GM18951 (cell line): Measurements from ENCODE around the gene TMEM238.

Experiments used
- POLR2A ChIP-seq: IDR thresholded peaks from 4 replicates; pipeline ENCODE4 v1.6.1; 2011; ENCODE audit warnings: mild to moderate bottlenecking; ENCODE audit not compliant: insufficient read length, insufficient read depth; ENCODE audit errors: extremely low read depth
- in situ Hi-C: fragments of 300-500 bp; cut with MboI; formaldehyde crosslinking; loops from one replicate; pipeline ENCODE4 v1.12.0; 2022; ENCODE audit warnings: low sequenced_read_pairs, mixed read lengths, inconsistent platforms; ENCODE audit not compliant: unreplicated experiment

TMEM238 gene

DNA sequence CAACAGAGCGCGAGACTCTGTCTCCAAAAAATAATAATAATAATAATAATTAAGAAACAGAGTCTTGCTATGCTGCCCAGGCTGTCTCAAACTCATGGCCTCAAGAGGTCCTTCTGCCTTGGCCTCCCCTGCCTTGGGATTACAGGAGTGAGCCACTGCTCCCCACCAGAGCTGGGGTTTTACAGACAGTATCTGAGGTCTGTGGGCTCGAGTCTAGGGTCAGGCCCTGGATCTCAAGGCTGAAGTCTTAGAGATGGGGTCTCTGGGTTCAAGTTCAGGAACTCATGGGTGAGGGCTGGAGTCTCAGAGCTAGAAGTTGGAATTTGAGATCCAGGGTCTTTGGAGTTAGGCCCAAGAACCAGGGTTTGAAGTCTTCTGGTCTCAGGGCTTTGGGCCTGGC, 17.3 kb downstream of the TMEM238 start:
- no peak for TF ChIP-seq POLR2A
- in situ Hi-C loops: no loop called here

DNA sequence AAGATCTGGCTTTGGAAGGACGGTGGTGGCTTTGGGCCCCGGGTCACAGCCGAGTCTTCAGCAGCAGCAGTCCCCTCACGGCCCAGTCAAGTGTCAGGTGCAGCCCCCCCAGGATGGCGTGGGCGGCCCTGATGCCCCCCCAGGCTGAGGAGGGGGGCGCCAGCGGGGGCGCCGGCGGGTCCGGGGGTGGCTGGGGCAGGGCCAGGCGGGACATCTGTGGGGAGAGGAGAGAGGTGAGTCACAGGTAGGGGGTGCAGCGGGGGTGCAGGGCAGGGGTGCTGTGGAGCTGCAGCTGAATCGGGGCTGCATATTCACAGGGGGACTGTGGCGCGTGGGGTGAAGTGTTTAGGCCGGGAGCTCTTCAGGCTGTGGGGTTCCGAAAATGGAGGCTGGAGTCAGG, 18.1 kb downstream of the TMEM238 start:
- in situ Hi-C loops: no loop called here
- no peak for TF ChIP-seq POLR2A

DNA sequence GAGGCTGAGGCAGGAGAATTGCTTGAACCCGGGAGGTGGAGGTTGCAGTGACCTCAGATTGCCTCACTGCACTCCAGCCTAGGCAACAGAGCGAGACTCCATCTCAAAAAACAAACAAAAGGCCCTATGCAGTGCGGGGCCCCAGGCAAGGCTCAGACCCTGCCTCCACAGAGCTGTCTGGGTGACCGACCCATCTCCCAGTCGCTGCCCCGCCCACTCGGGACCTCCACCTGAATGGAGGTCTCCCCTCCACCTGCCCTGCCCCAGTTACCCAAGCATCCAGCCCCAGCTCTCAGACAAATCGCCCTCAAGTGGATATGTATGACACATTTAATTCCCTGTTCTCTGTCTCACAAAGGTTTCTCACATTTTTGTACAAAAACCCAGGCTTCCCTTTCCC, 18.8 kb downstream of the TMEM238 start:
- in situ Hi-C loops: no loop called here
- TF ChIP-seq POLR2A: no peak

DNA sequence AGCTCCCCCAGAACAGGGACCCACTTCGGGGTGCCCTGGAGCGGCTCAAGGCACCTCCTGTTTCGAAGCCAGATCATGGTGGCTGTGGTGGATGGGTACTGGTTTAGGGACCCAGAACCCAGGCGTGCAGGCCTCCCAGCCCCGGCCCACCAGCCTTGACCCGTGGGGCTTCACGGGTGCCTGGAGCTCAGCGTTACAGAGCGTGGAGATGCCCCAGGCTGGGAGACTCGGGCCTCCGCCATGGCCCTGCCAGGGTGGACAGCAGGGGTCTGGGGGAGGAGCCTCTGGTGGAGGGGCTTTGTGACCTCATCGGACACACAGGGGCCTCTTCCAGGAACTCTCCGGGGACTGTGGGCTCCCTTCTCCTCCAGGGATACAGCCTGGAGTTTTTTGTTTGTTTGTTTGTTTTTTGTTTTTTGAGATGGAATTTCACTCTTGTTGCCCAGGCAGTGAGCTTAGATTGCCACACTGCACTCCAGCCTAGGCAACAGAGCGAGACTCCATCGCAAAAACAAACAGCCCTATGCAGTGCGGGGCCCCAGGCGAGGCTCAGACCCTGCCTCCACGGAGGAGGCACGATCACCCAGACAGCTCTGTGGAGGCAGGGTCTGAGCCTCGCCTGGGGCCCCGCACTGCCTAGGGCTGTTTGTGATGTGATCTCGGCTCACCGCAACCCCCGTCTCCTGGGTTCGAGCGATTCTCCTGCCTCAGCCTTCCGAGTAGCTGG, 20.9 kb downstream of the TMEM238 start, which contains the start of gene GARIN5B:
TSS of gene GARIN5B (minus strand) at position 271 of the 727 bp plus-strand sequence. CDS start at position 77, 194 bp downstream.
- in situ Hi-C loops: no loop called here
- TF ChIP-seq POLR2A: no peak

DNA sequence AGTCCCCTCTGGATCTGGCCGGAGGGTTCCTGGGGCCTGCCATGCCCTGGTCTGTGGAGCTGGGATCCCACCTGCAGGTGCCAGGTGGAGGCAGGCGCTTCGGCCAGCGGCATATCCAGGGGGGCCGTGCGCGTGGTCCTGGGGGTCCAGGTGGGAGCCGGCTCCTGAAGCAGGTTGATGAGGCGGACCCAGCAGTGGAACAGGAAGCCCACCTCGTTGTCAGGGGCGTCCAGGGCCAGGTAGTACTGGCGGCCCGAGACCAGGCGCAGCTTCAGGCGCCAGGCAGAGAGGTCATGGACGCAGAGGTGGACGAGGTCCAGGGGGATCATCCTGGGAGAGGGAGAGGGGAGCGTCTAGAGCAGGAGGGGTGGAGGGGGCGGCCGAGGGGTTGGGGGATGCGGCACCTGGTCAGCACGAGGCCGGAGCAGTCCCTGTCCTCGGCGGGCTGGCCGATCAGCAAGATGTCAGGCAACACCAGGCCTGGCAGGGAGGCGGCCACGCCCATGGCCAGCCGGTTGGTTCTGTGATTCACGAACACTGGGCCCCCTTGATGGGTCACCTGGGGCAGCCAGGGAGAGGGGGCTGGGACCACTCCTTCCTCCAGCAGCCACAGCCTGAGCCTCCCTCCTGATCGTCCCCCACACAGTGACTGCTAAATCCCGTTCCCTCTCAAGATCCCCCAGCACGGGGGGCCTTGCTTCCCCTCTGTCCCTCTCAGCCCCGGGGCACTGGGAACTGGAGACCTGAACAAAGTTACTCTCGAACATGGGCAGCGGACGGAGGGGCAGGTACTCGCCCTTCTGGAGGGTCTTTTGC, 21.7 kb downstream of the TMEM238 start:
- no peak for TF ChIP-seq POLR2A
- in situ Hi-C loops: no loop called here

DNA sequence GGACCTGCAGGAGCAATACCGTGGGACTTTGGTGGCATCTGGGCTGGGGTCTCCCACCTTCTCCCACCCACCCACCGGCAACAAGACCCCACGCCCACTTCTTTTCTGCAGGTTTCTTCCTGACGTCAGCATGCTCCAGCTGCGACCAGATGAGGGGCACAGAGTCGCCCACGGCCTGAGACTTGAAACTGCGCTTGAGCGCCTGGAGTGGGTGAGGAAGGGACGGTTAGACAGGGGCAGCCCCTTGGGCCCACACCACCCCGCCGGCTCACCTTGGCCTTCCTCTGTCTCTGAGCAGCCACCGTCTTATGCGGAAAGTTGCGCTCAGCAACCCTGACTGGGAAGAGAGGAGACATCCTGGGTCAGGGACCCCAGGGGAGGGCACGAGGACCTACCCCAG, 23.2 kb downstream of the TMEM238 start:
- TF ChIP-seq POLR2A: no peak
- in situ Hi-C loops: no loop called here

DNA sequence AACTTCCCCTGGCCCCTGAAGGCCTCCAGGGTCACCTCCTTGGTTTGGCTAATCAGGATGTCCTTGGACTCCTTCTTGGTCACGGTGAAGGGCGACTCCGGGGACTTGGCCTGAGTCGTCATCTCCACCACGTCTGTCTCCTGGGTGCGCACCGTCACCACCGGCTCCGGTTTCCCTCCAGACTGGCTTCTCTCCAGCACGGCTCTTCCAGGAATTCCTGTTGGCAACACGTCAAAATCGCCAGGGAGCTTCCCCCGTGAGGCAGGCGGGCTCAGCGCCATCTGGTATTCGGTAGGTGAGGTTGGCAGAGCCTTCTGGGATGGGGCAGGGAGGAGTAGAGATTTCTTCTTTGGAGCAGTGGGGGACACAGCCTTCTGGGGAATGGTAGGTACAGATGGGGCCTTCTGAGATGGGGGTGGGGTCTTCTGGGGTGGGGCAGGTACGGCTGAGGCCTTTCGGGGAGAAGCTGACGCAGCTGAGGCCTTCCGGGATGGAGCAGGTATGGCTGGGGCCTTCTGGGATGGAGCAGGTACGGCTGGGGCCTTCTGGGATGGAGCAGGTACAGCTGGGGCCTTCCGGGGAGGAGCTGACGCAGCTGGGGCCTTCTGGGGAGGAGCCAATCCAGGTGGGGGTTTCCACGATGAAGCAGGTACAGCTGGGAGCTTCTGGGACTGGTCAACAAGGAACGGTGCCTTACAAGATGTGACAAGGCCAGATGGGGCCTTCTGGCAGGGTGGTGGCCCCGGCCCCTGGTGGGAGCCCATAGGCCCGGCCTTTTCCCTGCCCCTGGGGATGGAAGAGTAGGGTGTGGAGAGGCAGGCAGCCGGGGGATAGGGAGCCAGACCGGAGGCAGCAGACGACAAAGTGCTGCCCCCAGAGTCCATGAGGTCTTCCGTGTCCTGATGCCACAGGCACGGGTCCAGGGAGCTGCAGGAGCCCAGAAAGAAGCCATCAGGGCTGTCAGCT, 24.9 kb downstream of the TMEM238 start:
- TF ChIP-seq POLR2A: no peak
- in situ Hi-C loops: no loop called here

DNA sequence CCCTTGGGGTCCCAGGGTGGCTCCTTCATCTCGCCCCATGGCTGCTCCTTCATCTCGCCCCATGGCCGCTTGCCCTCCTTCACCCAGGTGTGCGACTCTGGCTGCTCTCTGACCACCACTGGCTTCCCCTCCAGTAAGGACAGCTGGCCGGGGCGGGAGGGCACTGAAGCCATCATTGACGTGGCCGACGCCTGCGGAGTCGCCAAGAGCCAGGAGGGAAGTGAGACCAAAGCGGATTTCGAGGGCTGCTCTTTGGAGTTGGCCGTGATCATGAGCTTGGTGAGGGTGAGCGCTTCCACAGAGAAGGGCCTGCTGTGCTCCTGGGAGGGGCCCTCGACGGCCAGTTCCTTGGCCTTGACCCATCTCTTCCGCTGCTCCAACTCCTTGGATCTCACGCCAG, 25.6 kb downstream of the TMEM238 start:
- in situ Hi-C loops: no loop called here
- TF ChIP-seq POLR2A: no peak

DNA sequence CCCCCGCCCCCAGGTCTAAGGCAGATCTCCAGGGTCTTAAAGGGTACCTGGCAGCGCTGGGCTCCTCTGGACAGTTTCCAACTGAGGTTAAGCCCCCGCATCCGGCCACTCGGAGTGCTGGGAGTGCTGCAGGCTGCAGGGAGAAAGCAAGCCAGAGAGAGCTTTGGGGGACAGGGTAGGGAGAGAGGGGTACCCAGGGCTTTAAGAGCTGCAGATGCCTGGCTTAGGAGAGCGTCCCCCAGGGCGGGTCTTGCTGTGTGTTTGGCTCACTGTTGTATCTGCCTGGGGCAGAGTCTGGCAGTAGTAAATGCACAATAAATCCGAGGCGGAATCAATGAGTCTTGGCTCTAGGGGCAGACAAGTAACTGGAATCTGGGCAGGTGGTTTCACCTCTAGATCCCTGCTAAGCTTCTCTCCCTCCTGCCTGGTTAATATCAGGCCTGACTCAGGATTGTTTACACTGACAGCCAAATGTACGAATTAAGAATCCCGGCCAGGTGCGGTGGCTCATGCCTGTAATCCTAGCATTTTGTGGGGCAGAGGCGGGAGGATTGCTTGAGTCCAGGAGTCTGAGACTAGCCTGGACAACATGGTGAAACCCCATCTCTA, 28.8 kb downstream of the TMEM238 start:
- TF ChIP-seq POLR2A: no peak
- in situ Hi-C loops: no loop called here

DNA sequence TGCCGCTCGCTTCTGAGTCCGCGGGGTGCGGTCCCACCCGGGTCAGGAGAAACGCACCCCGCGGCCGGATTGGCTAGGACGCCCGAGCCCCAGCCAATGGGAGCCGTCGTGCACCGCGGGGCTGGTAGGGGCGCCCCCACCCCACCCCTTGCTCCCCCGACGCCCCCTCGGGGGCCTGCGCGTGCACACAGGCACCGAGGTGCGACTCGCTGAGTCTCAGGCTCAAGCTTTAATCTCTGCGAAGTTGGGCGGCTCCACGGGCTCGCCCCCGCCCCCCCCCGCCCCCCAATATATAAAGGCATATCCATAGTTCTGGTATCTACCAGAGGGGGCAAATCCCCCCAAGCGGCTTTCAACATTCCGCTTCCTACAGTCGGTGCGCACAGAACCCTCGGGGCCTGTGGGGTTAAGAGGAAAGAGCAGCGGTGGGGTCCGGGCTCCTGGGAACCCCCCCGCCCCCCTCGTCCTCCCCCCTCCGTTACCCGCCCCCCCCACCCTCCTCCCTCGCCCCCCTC, 29.3 kb downstream of the TMEM238 start, which contains the start of gene COX6B2:
TSS of gene COX6B2 (minus strand) at position 22 of the 515 bp plus-strand sequence. CDS start 198 bp downstream, outside the sequence.
- in situ Hi-C loops: no loop called here
- TF ChIP-seq POLR2A: no peak

DNA sequence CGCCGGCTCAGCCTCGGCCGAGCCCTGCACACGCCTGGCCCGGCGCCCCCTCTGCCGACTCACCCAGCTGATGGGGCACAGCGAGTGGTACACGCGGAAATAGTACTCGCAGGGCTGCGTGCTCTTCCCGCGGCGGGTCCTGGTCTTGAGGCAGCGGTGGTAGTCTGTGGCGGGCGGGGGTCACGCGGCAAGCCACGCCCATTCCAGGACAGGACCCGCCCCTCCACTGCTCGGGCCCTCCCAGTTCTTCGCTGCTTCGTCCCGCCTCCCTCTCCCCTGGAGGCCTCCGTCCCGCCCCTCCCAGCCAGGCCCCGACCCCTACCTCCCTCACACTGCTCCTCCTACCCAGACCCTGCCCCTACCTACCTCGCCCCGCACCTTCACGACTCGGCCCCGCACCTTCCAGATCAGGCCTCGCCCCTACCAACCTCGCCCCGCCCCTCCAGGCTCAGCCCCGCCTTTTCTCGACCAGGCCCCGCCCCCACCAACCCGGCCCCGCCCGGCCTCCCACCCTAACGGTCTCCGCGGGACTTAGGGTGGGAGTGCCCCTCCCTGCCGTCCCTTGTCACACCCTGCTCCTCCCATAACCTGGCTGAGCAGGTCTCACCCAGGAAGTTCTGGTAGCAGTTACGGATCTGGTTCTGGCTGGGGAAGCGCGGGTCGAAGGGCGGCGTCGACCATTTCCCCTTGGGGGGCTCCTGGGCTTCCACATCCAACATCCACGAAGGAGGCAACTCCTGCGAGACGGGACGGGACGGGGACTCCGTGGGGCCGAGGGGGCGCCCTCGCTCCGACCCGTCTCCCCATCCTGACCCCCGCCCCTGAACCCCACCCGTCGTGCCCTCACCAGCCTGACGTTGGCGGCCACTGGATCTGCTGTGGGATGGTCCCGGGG, 30.0 kb downstream of the TMEM238 start:
- no peak for TF ChIP-seq POLR2A
- in situ Hi-C loops: no loop called here

DNA sequence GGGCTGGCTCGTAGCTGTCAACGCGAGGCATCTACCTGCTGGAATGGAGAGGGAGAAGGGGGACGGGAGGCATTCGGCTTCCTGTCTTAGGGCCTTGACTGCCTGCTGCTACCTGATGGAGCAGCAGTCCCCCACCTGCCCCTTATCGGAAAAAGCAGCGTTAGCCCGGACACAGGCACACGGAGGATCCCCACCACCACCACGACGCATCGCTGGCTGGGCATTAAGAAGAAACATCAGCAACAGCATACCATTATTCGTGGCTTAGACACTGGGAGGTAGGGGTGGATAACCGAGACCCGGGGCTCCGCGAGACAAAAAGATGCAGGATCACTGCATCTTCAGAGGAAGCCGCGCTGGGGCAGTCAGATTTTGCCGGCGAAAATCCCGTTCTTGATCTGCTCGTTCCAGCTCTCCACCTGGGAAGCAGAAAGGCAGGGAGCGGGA, 30.7 kb downstream of the TMEM238 start:
- TF ChIP-seq POLR2A: no peak
- in situ Hi-C loops: no loop called here
